GM19238 (cell line): ENCODE results near the gene GADD45B.
"Not testable (repeated sequence)": the region's sequence is repeated elsewhere in the genome, so short reads cannot be mapped to it uniquely, and the experiment has no call there.

ENCODE experiments used
- DNase-seq: peaks from one replicate; pipeline ENCODE4 v3.0.0; 2011; ENCODE audit warnings: low spot score; ENCODE audit not compliant: insufficient read length

The GADD45B gene

GRCh38 chr19:2488405-2488941 lies 12.5 kb downstream of the GADD45B start:
- DNase-seq, result no peak

- DNase-seq, result no peak
Observed at GRCh38 chr19:2488942-2489731, 13.2 kb downstream of the GADD45B start.

- no peak for DNase-seq
Observed at GRCh38 chr19:2490659-2491058, 14.7 kb downstream of the GADD45B start.

- no peak for DNase-seq
Observed at GRCh38 chr19:2491130-2491801, 15.3 kb downstream of the GADD45B start.

GRCh38 chr19:2492870-2493269 lies 16.9 kb downstream of the GADD45B start:
- no peak for DNase-seq

- DNase-seq, result not testable (repeated sequence)
Observed at GRCh38 chr19:2493448-2493847, 17.5 kb downstream of the GADD45B start.

GRCh38 chr19:2494084-2494446 lies 18.1 kb downstream of the GADD45B start:
- DNase-seq, result no peak

- peak; percentile 79 for DNase-seq
Observed at GRCh38 chr19:2494447-2495129, 18.7 kb downstream of the GADD45B start.

GRCh38 chr19:2495130-2495641 lies 19.3 kb downstream of the GADD45B start:
- no peak for DNase-seq

GRCh38 chr19:2495651-2496316 lies 19.9 kb downstream of the GADD45B start:
- no peak for DNase-seq

GRCh38 chr19:2497186-2497585 lies 21.3 kb downstream of the GADD45B start:
- DNase-seq, result no peak

GRCh38 chr19:2500156-2500555 lies 24.2 kb downstream of the GADD45B start:
- DNase-seq, result no peak

- no peak for DNase-seq
Observed at GRCh38 chr19:2500841-2501261, 24.9 kb downstream of the GADD45B start.

- DNase-seq, result no peak
Observed at GRCh38 chr19:2503521-2504109, 27.7 kb downstream of the GADD45B start.

- DNase-seq, result not testable (repeated sequence)
Observed at GRCh38 chr19:2506656-2507055, 30.7 kb downstream of the GADD45B start.

GRCh38 chr19:2507109-2507508 lies 31.2 kb downstream of the GADD45B start:
- DNase-seq, result no peak

GRCh38 chr19:2509096-2509495 lies 33.2 kb downstream of the GADD45B start:
- no peak for DNase-seq

GRCh38 chr19:2511570-2511969 lies 35.6 kb downstream of the GADD45B start:
- no peak for DNase-seq

GRCh38 chr19:2511991-2512390 lies 36.1 kb downstream of the GADD45B start:
- no peak for DNase-seq

GRCh38 chr19:2512523-2513431 lies 36.9 kb downstream of the GADD45B start:
- DNase-seq, result no peak
